Measurements from ENCODE around the gene SDK1. TPM values are rescaled to one million over a fixed set of nuclear protein-coding genes. Genes with fewer than 3 reads are reported as not detected.

The SDK1 gene
- polyA plus RNA-seq, 12 donors = 1.7 to 5.8 (median 2.8) TPM; not detected in 1

DNA sequence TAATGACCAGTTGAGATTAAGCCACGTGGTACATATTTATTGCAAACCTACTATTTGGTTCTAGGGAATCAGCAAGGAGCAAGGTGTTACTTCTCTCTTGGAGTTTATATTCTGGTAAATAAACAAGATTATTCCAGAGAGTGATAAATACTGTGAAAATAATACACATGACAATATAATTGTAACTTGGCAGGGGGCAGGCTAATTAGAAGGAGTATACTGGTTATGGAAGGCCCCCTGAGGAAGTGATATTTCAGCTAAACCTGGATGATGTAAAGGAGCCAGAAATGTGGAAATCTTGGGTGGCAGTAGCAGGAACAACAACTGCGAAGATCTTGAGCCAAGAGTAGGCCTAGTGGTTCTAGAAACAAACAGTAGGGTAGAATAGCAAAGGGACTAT, 111.8 kb downstream of the SDK1 start:
- no peak for DNase-seq

DNA sequence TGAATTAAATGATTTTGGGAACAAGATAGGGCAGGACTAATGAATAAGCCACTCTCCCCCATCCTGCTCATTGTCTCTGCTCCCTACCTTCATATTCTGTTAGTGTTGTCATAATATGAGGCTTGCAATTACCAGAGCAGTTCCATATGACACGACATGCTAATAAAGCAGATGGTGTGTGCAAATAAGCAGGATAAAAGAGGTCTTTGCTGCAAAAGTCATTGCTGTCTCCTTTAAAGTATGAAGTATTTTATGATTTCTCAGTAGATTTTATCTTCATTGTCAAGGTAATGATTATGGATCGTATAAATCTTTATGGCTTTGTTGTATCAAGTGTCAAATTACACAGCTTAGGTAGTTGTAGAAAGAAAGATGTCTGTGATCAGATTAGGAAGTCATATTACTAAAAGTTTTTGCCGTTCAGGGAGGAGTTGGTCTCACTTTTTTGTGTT, 114.8 kb downstream of the SDK1 start:
- DNase-seq = no peak

DNA sequence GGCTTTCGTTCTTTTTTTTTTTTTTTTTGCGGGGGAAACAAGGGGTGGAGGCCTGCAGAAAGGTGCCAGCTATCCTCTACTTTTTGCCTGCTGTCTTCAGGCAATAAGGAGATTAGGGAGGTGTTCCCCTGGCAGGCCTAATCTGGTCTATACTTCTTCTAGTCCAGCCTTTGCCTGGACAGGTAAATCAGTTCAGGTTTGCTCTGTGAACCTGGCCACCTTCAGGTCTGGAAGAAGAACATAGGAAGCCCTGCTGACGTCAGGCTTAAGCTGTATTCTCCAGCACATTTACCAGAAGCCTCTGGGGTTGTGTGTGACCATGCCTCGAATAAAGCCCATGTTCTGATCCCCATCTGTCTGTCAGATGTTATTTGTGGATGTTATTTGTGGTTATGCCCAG, 115.4 kb downstream of the SDK1 start:
- DNase-seq = no peak

DNA sequence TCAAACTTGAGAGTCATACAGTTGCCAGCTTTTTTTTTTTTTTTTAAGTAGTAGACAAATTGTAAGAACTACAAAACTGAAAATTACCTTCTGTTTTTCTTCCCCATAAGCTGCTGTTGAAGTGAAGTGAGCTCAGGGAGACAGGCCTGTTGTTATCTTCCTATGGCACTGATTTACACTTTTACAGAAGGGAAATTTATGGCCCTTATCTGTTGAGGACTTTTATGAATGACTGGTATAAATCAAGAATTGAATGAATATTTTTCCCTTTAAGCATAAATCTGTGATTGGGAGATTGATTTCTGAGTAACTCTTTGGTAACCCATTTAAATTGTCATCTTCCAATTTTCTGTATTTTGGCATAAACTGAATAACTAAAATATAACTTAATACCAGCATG, 124.0 kb downstream of the SDK1 start:
- no peak for DNase-seq

DNA sequence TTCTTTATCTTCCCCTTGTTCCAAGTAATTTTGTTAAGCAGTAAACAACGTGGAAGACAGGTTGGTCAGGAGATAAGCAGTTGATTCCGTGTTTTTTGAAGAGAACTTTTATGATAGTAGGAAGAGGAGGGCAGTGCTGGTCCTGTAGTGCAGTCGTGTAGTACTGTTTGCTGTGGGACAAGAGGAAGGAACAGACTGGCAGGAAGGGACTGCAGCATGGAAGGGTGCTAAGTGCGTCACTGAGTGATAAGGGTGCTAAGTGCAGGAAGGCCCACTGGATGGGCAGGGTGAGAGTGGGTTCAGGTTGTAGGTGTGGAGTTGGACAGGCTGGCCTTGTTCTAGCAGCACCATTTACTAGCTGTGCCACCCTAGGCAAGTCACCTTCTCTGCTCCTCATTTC, 125.0 kb downstream of the SDK1 start:
- no peak for DNase-seq

DNA sequence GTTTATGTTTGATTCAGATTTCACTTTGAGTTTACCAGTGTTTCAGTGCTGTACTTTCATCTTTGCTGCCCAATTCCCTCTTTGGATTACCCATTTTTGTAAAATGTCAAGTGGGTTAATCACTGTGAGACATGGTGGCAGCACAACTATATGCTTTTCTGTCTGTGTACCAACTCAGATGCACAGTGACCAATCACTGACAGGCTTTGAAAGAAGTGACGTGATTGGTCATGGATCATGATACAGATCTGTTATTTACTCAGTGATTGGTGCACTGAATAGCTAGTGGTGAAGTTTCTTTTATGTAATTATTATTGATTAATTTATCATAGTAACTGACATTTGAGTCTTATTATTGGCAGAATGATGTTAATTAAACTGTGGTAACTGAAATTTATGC, 126.9 kb downstream of the SDK1 start:
- no peak for DNase-seq

DNA sequence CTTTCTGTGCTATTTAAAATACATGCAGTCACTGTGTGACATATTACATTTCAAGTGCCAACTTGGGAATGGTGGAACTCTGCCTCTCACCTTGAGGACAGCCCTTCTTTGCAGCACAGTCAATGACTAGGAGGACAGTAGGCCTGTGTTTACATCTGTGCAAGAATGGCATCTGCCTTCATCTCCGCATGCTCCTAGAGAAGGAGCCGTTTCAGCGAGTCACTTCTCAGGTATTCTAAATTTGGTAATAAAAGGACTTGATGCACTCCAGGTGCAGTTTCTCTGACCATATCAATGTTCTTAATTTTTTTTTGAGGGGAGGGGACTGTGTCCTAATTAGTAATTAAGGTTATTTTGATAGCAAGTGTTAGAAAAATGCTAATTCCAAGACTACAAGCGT, 128.9 kb downstream of the SDK1 start:
- no peak for DNase-seq

DNA sequence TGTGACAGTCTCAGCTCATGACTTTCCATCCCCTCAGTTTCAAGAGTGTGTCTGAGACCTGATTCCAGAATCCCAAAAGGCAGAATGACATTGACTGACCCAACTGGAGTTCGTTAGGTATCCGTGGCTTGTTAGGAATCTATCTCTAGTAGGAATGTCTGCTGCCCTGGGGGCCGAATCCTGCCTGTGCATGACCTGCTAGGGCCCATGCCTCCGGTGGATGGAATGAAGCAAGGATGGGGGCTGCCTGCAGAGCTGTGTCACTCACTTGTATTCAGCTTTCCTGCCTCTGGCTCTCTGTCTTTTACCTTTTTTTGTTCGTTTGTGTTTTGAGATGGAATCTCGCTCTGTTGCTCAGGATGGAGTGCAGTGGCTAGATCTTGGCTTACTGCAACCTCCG, 129.5 kb downstream of the SDK1 start:
- no peak for DNase-seq

DNA sequence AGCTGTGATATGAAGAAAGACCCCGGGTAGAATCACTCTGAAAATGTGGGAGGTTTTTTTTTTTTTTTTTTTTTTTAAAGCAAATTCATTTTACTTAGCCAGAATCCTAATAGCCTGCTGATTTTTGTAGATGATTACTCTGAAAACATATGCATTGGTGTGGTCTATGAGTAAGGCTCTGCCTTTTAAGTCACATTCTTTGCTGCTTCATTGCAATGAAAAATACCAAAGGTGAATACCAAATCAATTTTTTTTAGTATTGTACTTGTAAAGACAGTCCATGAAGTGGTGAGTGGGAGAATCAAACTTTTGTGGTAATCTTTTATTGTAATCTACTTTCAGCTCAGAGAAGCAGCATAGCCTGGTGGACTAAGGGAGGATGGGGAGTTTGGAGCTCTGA, 130.3 kb downstream of the SDK1 start:
- no peak for DNase-seq

DNA sequence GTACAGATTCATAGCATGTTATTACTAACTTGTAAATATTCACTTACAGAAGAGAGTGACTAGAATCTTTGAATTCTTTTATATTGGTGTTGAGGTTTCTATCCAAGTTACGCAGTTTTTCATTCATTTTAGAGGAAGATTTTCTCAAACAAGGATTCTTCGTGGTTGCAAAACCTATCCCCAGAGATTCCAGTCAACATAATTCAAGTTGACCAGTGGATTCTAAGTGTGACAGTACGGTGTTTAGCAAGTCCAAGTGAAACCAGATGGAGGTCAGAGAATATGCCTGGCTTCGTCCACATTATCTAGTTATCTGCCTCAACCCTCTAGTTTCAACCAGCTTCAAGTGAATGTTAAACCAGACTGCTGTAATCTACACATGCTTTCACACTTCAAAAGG, 131.9 kb downstream of the SDK1 start:
- DNase-seq = no peak

DNA sequence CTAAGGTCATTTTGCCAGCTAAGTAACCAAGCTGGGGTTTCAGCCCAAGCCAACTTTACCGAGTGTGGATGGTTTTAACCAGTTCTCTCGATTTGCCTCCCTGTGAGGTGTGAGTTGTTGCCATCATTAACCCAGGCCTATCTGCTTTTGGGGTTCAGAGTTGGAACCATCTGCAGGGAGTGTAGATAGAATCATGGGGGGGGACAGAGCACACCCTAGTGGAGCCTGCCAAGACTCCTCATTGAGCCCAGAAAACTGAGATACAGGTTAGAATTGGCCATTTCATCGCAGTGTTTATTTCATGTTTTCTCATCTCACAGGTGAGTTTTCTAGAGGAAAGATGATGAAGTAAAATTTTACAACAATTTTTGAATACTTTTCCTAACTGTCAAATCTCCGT, 133.6 kb downstream of the SDK1 start:
- no peak for DNase-seq

DNA sequence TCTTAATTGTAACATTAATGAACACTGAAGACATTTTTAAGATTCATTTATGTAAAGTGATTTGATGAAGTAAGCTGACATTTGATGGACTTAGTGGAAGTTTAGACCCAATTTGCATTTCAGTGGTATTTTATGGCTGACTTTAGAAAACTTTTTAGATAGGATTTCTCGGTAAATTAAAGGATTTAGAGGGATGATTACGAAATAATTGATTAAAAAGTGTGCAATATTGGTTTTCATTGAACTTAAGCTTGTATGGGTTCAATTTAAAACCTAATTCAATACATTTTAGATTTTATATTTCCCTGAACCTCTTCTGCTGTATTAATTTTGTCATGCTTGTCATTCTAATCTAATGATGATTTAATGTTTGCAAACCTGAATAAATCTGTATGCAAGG, 135.1 kb downstream of the SDK1 start:
- DNase-seq = no peak

DNA sequence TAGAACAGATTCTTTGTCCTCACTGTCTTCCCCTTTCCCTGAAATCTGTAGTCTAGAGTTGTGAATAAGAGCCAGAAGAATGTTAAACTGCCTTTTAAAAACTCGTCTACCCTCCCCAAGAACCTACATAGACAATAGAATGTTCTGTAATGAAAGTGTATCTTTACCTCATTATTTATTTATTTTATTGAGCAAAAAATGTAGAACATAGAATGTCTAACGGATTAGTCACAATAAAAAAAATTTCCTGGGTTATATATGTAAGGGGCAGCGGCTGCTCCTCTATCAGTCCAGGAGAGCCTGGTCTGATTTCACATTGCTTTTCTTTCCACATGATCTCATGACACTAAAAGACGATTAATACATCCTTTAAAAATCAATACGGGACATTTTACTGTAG, 135.7 kb downstream of the SDK1 start:
- no peak for DNase-seq

DNA sequence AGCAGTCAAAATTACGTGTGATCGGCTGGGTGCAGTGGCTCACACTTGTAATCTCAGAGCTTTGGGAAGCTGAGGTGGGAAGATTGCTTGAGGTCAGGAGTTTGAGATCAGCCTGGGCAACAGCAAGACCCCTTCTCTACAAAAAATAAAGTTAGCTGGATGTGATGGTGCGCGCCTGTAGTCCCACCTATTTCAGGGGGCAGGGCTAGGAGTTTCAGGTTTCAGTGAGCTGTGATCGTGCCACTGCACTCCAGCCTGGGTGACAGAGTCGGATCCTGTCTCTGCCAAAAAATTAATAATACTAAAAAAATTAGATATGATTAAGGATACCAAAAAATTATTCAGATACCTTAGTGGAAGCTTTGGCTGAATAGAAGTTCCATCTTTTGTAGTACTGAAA, 136.4 kb downstream of the SDK1 start:
- DNase-seq = no peak

DNA sequence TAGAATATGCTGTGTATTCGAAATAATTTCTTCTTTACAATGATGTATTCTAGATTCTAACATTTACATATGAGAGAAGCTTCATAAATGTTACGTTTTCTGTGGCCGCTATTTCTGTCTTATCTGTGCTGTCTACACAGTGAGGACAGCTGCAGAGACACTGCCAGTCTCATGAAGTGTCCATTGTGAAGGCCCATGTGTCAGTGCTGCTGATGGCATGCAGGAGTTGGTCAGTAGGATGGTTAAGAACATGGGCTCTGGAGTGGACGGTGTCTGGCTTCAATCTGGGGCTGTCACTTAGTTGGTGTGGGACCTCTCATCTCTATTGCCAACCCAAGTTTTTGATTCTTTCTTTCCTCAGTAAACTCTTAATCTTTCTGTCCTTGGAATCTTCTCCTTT, 137.3 kb downstream of the SDK1 start:
- DNase-seq = no peak

DNA sequence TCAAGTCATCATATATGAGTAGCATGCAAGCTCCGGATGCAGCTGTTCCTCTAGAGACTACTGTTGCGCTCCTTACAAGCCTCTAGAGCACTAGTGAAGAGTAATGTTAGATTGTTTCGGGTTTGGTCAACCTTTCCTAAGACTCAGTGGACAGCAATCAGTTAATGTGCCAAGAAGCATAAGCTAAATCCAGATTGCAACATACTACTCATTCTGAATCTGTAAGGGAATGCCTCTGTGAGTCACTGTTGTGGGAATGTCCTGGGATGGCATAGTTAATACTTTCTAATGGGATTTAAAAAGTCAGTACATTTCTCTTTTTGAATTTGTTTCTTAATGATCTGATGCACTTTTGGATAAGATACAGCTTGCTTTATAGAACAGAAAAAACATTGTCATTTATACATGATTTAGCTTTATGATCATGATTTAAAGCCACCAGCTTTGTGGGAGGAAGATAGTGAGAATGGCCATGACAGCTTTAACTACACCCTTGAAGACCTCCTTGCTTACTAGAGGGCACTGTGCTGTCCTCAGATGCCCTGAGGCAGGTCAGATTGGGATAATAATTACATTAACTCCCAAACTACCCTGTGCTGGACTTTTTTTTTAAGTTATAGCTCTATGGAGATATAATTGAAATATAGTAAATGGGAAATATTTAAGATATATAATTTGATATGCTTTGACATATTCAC, 138.4 kb downstream of the SDK1 start:
- no peak for DNase-seq

DNA sequence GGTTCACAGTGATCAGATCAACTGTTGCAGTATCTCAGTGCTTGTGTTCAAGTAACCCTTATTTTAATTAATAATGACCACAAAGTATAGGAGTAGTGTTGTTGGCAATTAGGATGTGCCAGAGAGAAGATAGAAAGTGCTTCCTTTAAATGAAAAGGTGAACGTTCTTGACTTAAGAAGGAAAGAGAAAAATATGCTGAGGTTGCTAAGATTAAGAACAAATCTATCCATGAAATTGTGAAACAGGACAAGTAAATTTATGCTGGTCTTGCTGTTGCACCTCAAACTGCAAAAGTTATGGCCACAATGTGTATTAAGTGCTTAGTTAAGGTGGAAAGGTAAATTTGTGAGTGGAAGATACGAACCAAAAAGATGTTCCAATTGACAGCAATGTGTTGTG, 139.5 kb downstream of the SDK1 start:
- DNase-seq = no peak

DNA sequence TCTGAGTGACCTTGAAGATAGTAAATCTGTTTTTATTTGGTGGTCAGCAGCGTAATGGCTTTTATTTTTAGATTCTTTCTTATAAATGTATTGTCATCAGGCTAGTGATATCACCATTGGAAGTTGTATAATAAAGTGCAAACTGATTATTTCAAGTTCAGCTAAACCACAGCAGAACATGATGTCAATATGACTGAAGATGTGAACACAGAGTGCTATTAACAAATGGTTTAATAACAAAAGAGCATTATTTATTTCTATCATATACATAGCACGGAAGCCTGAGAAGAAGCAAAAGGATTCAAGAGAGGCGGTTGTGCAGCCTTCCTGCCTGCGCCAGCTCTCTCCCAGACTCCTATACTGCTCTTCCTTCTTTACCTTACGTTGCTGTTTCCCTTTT, 142.7 kb downstream of the SDK1 start:
- DNase-seq = no peak

DNA sequence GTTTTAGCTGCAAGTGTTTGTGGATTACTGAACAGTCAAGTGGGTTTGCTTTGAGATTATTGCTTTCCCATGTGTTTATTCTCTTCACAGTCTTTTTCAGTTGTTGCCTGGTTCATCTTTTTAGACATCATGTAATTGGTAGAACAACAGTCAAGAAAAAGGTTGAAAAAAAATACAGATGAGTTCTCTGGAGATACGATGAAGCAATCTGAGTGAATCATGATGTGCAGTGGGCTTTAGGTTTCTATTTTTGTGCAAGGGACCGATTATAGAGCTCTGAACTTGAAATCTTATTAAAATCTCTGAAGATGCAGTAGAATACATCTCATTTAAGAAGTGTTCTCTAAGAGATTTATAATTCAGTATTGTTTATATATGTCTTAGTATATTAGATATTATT, 145.7 kb downstream of the SDK1 start:
- no peak for DNase-seq

DNA sequence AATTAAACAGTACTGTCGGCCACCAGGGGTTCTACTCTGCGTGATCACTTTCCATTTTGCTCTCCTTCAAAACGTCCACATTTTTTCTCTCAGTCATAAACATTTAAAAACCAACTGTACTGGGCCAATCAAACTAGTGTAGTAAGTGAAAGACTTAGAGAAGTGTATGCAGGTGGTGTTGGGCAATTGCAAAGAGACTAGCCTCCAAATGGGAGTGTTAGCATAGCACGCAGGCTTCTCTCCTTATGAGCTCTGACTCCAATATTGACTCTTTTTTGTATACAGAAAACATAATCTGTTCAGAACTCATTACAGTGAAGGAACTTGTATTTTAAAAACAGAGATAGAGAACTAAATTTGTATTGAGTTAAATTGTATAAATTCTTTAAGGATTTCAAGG, 150.6 kb downstream of the SDK1 start:
- no peak for DNase-seq

DNA sequence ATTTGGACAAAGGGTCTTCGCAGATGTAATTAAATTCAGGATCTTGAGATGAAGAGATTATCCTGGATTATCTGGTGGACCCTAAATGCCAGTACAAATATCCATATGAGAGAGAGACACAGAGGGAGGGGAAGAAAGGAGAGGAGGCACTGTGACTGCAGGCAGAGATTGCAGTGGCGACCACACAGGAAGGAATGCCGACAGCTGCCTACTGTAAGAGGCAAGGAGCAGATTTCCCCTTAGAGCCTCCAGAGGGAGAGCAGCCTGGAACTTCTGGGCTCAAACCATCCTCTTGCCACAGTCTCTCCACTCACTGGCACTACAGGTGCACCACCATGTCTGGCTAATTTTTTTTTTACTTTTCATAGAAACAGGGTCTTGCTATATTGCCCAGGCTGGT, 152.3 kb downstream of the SDK1 start:
- no peak for DNase-seq

DNA sequence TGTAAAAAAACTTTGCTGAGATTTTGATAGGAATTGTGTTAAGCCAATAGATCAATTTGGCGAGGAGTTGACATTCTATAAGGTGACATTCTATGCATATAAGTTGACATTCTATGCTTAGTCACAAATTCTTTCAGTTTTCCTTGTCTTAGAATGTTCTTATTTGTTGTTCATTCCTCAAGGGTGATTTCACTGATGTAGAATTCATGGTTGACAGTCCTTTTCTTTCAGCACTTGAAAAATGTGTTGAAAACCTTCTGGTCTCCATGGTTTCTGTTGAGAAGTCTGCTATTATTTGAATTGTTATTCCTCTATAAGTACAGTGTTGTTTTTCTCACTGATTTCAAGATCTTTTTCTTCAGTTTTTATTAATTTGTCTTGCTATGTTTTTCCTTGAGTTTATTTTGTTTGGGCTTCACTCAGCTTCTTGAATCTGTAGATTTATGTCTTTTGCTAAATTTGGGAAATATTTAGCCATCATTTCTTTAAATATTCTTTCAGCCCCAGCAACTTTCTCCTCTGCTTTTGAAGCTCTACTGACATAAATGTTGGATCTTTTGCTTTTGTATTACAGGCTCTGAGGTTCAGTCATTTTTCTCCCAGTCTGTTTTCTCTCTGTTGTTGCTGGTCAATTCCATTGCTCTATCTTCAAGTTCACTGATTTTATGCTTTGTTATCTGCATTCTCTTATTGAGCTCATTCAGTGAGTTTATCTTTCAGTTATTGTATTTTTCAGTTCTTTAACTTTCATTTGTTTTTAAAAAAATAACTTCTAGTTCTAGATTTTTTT, 154.9 kb downstream of the SDK1 start:
- no peak for DNase-seq

DNA sequence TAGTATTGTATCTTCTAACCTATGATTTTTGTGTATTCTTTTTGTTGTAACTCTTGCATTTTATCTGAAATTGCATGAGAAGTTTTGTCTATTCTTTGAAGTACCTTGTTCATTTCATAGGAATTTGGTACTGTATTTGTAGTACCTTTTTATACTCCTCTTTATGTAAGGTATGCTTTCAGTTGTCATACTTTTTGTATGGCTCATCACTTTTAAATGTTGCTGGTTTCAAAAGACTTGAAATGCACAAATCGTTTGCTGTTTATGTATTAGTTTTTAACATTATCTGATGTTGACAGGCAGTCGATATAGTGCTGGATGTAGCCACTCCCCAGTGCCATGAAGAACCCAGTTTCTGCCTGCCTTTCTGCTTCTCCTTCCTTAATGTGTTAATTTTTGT, 158.1 kb downstream of the SDK1 start:
- DNase-seq = no peak

DNA sequence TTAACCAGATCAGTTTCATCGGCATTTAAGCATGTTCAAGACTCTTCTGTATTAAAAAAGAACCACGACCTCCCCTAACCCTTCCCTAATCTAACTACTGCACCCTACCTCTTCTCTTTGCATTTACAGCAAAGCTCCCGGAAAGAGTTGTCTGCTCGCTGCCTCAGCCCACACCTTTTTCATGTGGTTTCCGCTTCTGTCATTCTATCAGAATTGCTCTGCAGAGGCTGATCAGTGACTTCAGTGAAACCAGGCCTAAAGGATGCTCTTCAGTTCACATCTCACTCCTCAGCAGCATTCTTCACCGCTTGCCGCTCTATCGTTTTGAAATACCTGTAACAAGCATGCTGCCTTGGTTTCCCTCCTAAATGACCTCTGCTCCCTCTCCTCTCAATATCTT, 160.9 kb downstream of the SDK1 start:
- DNase-seq = no peak

All from muscle of arm (tissue), 12 donors.